SU-DHL-6 (cell line): ENCODE measurements around the gene USP11.

Source experiments
- CTCF ChIP-seq: fragments of 200-600 bp; sonication (generic); IDR thresholded peaks from one replicate; pipeline ENCODE4 v1.5.1; 2017; ENCODE audit warnings: antibody characterized with exemption, mild to moderate bottlenecking, low read length, moderate library complexity; ENCODE audit not compliant: insufficient read depth, poor library complexity, severe bottlenecking
- EZH2phosphoT487 ChIP-seq: fragments of 200-600 bp; sonication (generic), shearing (Covaris generic); conservative IDR thresholded peaks from 2 replicates; pipeline ENCODE4 v1.6.1; 2018; ENCODE audit warnings: mild to moderate bottlenecking, antibody characterized with exemption, low read length, moderate library complexity, mixed read lengths

DNA sequence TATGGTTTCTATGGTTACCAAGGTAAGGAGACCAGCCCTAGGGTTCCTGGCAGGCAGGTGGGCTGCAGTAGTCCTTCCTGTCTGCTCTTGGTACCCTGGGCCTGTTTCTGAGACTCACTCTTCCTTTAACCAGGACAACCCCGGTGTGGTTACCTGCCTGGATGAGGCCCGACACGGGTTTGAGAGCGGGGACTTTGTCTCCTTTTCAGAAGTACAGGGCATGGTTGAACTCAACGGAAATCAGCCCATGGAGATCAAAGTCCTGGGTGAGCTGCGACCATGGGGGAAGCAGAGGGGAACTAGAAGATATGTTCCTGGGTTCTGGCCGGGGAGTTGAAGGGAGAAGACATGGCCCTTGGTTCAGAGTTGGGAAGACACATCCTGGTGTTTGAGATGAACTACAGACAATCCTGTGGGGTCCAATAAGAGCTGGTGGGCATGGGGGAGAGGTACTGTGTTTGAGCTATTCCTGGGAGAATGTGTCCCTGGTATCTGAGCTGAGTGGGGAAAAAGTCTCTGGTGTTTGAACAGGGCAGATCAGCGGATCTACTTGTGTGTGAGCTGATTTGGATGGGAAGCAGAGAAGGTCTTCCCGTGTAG, 31.4 kb upstream of the USP11 start:
- TF ChIP-seq EZH2phosphoT487 (no peak), CTCF (no peak)
